IMR-90 (cell line): ENCODE measurements around the gene CEL. TPM values are rescaled to one million over a fixed set of nuclear protein-coding genes. Genes with fewer than 3 reads are reported as not detected.

ENCODE experiments used
- ATAC-seq: fragments of 200-7000 bp; cut with Tn5 transposase; 2 replicates; pipeline ENCODE4 v1.9.1; 2020; ENCODE audit warnings: low read depth, mild to moderate bottlenecking, moderate library complexity
- BruUV-seq: library from RNA; stranded (reverse); fragments of 400-500 nt; replicated peaks from 2 replicates; lab custom pipeline; 2021; lab: Mats Ljungman, UMichigan
- CTCF ChIA-PET: fragments of 300-600 bp; formaldehyde crosslinking; extraction: SDS; loops from one replicate; lab custom pipeline; 2021; ENCODE audit warnings: antibody characterized with exemption; lab: Yijun Ruan, JAX
- POLR2A ChIA-PET: fragments of 300-600 bp; sonication (Branson Sonifier 250); formaldehyde crosslinking; loops from one replicate; lab custom pipeline; 2022; ENCODE audit warnings: antibody characterized with exemption; ENCODE audit not compliant: unreplicated experiment; lab: Charles Lee
- DNase-seq: peaks from one replicate; pipeline ENCODE4 v3.0.0; 2013
- H2AFZ ChIP-seq: replicated peaks from 2 replicates; pipeline ENCODE3; 2013; ENCODE audit warnings: low read length, mild to moderate bottlenecking; ENCODE audit not compliant: poor library complexity
- H2AK5ac ChIP-seq: 2 replicates; pipeline ENCODE4 v1.6.1; 2013; ENCODE audit warnings: low read depth, low read length, inconsistent platforms
- H2AK9ac ChIP-seq: replicated peaks from 2 replicates; pipeline ENCODE3; 2013; ENCODE audit warnings: mild to moderate bottlenecking, low read depth, low read length, moderate library complexity; ENCODE audit not compliant: poor library complexity
- H2BK120ac ChIP-seq: 2 replicates; pipeline ENCODE4 v1.6.1; 2013; ENCODE audit warnings: low read depth, low read length, inconsistent platforms
- H2BK15ac ChIP-seq: 3 replicates; pipeline ENCODE4 v1.6.1; 2013; ENCODE audit warnings: low read depth, low read length, inconsistent platforms
- H2BK20ac ChIP-seq: 2 replicates; pipeline ENCODE4 v1.6.1; 2013; ENCODE audit warnings: low read depth, mild to moderate bottlenecking, inconsistent platforms, low read length, moderate library complexity
- H2BK5ac ChIP-seq: 2 replicates; pipeline ENCODE4 v1.6.1; 2013; ENCODE audit warnings: mild to moderate bottlenecking, low read depth, low read length, inconsistent platforms; ENCODE audit not compliant: poor library complexity, severe bottlenecking
- H3K14ac ChIP-seq: replicated peaks from 2 replicates; pipeline ENCODE4 v1.6.1; 2013; ENCODE audit warnings: low read depth, low read length, inconsistent platforms
- H3K18ac ChIP-seq: 2 replicates; pipeline ENCODE4 v1.6.1; 2013; ENCODE audit warnings: low read depth, low read length, control low read depth
- H3K23ac ChIP-seq: 2 replicates; pipeline ENCODE4 v1.6.1; 2013; ENCODE audit warnings: low read depth, low read length, inconsistent platforms
- H3K27ac ChIP-seq: 2 replicates; pipeline ENCODE4 v1.5.1; 2013; ENCODE audit warnings: mild to moderate bottlenecking, control low read depth, low read length; ENCODE audit not compliant: insufficient read depth
- H3K27me3 ChIP-seq: 2 replicates; pipeline ENCODE4 v1.6.1; 2013; ENCODE audit warnings: low read length; ENCODE audit not compliant: control insufficient read depth, insufficient read depth
- H3K36me3 ChIP-seq: 2 replicates; pipeline ENCODE4 v1.6.1; 2013; ENCODE audit warnings: low read length, mixed read lengths; ENCODE audit not compliant: control insufficient read depth, insufficient read depth
- H3K4ac ChIP-seq: 2 replicates; pipeline ENCODE4 v1.6.1; 2013; ENCODE audit warnings: low read depth, low read length, inconsistent platforms
- H3K4me1 ChIP-seq: 2 replicates; pipeline ENCODE4 v1.6.1; 2013; ENCODE audit warnings: low read length, mixed read lengths; ENCODE audit not compliant: control insufficient read depth, insufficient read depth
- H3K4me2 ChIP-seq: 2 replicates; pipeline ENCODE4 v1.6.1; 2013; ENCODE audit warnings: low read depth, mild to moderate bottlenecking, control low read depth, low read length, moderate library complexity
- H3K4me3 ChIP-seq: 2 replicates; pipeline ENCODE4 v1.5.1; 2013; ENCODE audit warnings: low read depth, mild to moderate bottlenecking, control low read depth, low read length, moderate library complexity; ENCODE audit not compliant: insufficient read depth
- H3K56ac ChIP-seq: 2 replicates; pipeline ENCODE4 v1.6.1; 2013; ENCODE audit warnings: low read length, inconsistent platforms; ENCODE audit not compliant: insufficient read depth; ENCODE audit errors: extremely low read depth
- H3K79me1 ChIP-seq, 2 experiments: 2 replicates each; pipeline ENCODE4 v1.6.1; 2013; ENCODE audit warnings: low read length in 2 of 2, inconsistent platforms in 1 of 2, low read depth in 1 of 2
- H3K9ac ChIP-seq: 2 replicates; pipeline ENCODE4 v1.6.1; 2013; ENCODE audit warnings: low read depth, low read length, control low read depth
- H3K9me1 ChIP-seq: 2 replicates; pipeline ENCODE4 v1.6.1; 2013; ENCODE audit warnings: low read length, inconsistent platforms; ENCODE audit not compliant: insufficient read depth
- H3K9me3 ChIP-seq: 2 replicates; pipeline ENCODE4 v1.6.1; 2013; ENCODE audit warnings: low read length; ENCODE audit not compliant: control insufficient read depth, insufficient read depth
- H4K20me1 ChIP-seq: 2 replicates; pipeline ENCODE4 v1.6.1; 2013; ENCODE audit warnings: low read length, inconsistent platforms; ENCODE audit not compliant: insufficient read depth
- H4K5ac ChIP-seq: 2 replicates; pipeline ENCODE4 v1.6.1; 2013; ENCODE audit warnings: mild to moderate bottlenecking, low read depth, low read length, control low read depth
- H4K8ac ChIP-seq, 2 experiments: 2 replicates each; pipeline ENCODE4 v1.6.1; 2013; ENCODE audit warnings: low read depth in 2 of 2, low read length in 2 of 2, control low read depth in 1 of 2, inconsistent platforms in 1 of 2
- H4K91ac ChIP-seq: 2 replicates; pipeline ENCODE4 v1.6.1; 2013; ENCODE audit warnings: low read depth, low read length, inconsistent platforms; ENCODE audit not compliant: insufficient read depth
- CEBPB ChIP-seq: IDR thresholded peaks from 2 replicates; pipeline ENCODE4 v1.6.1; 2012; ENCODE audit warnings: low read depth, low read length, improper control_type of control experiment
- CHD1 ChIP-seq: IDR thresholded peaks from 2 replicates; pipeline ENCODE4 v1.6.1; 2012; ENCODE audit warnings: low read depth, low read length, improper control_type of control experiment
- MAZ ChIP-seq: IDR thresholded peaks from 2 replicates; pipeline ENCODE4 v1.6.1; 2012; ENCODE audit warnings: low read depth, mild to moderate bottlenecking, low read length, improper control_type of control experiment, moderate library complexity, borderline replicate concordance
- RAD21 ChIP-seq: IDR thresholded peaks from 2 replicates; pipeline ENCODE4 v1.6.1; 2012; ENCODE audit warnings: low read length, improper control_type of control experiment
- USF2 ChIP-seq: fragments of 150-350 bp; IDR thresholded peaks from 2 replicates; pipeline ENCODE4 v1.6.1; 2017; ENCODE audit warnings: mild to moderate bottlenecking, antibody characterized with exemption, low read length, low read depth
- WGBS, 2 experiments: methylation state at CpG; one replicate each; pipeline versions ENCODE4 v1.1.5 to v1.1.7; 2013; ENCODE audit warnings: missing lambda C conversion rate in 2 of 2; ENCODE audit not compliant: insufficient read length in 1 of 2; ENCODE audit errors: extremely low coverage in 2 of 2; 5-methylcytosine and 5-hydroxymethylcytosine counted together
- dilution Hi-C: fragments of 300-500 bp; cut with HindIII; formaldehyde crosslinking; loops from one replicate; pipeline ENCODE4 v1.14.3; 2018; ENCODE audit warnings: low sequenced_read_pairs; ENCODE audit not compliant: unreplicated experiment
- in situ Hi-C: fragments of 300-500 bp; cut with MboI; formaldehyde crosslinking; loops from 3 replicates; pipeline ENCODE4 v1.14.3; 2019; ENCODE audit warnings: low sequenced_read_pairs, inconsistent platforms, mixed read lengths
- intact Hi-C: fragments of 100-400 bp; cut with micrococcal nuclease; formaldehyde crosslinking; loops from 2 replicates; pipeline ENCODE4 v1.10.0; 2022
- polyA plus RNA-seq, 3 experiments: library from polyadenylated mRNA; depleted of rRNA; stranded (reverse); fragments of >200 nt; gene quantifications; 2 replicates each; pipeline ENCODE4 v1.2.3, GENCODE V29; 2012; ENCODE audit warnings: low replicate concordance in 1 of 3
- total RNA-seq: library from RNA; depleted of rRNA; stranded (reverse); fragments of >200 nt; gene quantifications from 2 replicates; pipeline ENCODE4 v1.2.3, GENCODE V29; 2012

The CEL gene
- total and polyA plus RNA-seq, 2 of the 4 experiments (the other 2 are of a cell fraction): under 0.01 to 0.75 TPM

- H3K79me1 ChIP-seq: peaks cover 9 to 20% of the 10 kb centered on the region in 2 experiments
- no peak overlapping the region for H2BK5ac ChIP-seq
- intact Hi-C loops (no loop called here), dilution Hi-C loops (no loop called here), in situ Hi-C loops (loop anchor here (25.0 kb wide), 1 partner anchor 461 kb away; the partner anchor contains the start of gene SLC2A6)
- H3K18ac ChIP-seq: no peak overlapping the region
- no peak overlapping the region for H3K4ac ChIP-seq
- no peaks in the 10 kb centered on the region for H3K9me3 ChIP-seq
- no peak overlapping the region for H2AK5ac ChIP-seq
- H3K27me3 ChIP-seq: no peaks in the 10 kb centered on the region; the same call in 1 of the 2 replicates
- no peak overlapping the region for H4K91ac ChIP-seq
- no CpG with 5 or more reads among the region's 3 CpGs for WGBS, 2 experiments
- H2BK20ac ChIP-seq: no peak overlapping the region
- H2AK9ac ChIP-seq: no peak overlapping the region
- DNase-seq (no peak), ATAC-seq (no peak)
- H2BK15ac ChIP-seq: no peak overlapping the region
- H3K9me1 ChIP-seq: no peaks in the 10 kb centered on the region
- H3K9ac ChIP-seq: no peak overlapping the region
- BruUV-seq: no TSS peak
- CTCF ChIA-PET: no interaction called here
- 0 out of 2 replicates have a peak, but pooled peaks cover under 1% of the 10 kb centered on the region for H4K20me1 ChIP-seq
- H3K36me3 ChIP-seq: no peaks in the 10 kb centered on the region
- H2AFZ ChIP-seq: no peak overlapping the region
- H3K56ac ChIP-seq: no peak overlapping the region
- no peak overlapping the region for H2BK120ac ChIP-seq
- peaks cover 3% of the 10 kb centered on the region for H3K4me1 ChIP-seq
- H4K5ac ChIP-seq: no peak overlapping the region
- no peak overlapping the region for H3K4me3 ChIP-seq
- TF ChIP-seq CEBPB (no peak), USF2 (no peak), CHD1 (no peak), RAD21 (no peak), MAZ (no peak)
- POLR2A ChIA-PET: no interaction called here
- no peak overlapping the region for H3K4me2 ChIP-seq
- no peak overlapping the region for H3K23ac ChIP-seq
- no peak overlapping the region for H4K8ac ChIP-seq
- H3K14ac ChIP-seq: no peak overlapping the region
- H3K27ac ChIP-seq: no peak overlapping the region
These were observed 35.4 kb upstream of the CEL start for GRCh38 chr9:133026426-133026825.
